ENCODE data around the gene PTPRA.
"Not testable (repeated sequence)": the region's sequence is repeated elsewhere in the genome, so short reads cannot be mapped to it uniquely, and the experiment has no call there.

Gene PTPRA

GRCh38 chr20:3003416-3003815 is 130.1 kb downstream of the PTPRA start:
- DNase-seq (ENCODE audit: low spot score): no peak

- DNase-seq (ENCODE audit: low spot score): no peak
These were observed 137.9 kb downstream of the PTPRA start for GRCh38 chr20:3010985-3011723.

DNA sequence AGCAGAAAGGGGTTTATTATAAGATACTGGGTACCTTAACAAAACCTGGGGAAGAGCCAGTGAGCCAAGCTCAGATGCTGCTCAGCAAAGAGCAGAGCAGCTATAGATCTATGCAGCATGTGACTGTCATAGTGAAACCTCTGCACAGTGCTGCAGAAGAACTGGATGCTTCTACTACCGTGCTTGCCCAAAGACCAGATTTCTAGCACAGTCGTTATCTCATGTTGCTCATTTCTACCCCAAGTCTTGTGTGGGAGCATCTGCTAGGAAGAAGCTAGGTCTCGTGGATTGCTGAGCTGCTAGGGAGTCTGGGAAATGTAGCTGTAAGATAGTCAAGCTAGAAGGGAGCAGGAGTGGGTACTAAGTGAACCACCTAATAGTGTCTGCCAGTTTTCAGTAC is 138.5 kb downstream of the PTPRA start:
- DNase-seq (ENCODE audit: low spot score): no peak

- no peak for DNase-seq (ENCODE audit: low spot score)
These were observed 140.5 kb downstream of the PTPRA start for GRCh38 chr20:3013771-3014170.

GRCh38 chr20:3014179-3014578 is 140.9 kb downstream of the PTPRA start:
- no peak for DNase-seq (ENCODE audit: low spot score)

- DNase-seq (ENCODE audit: low spot score): no peak
These were observed 141.4 kb downstream of the PTPRA start for GRCh38 chr20:3014662-3015061.

- not testable (repeated sequence) for DNase-seq (ENCODE audit: low spot score)
These were observed 142.0 kb downstream of the PTPRA start for GRCh38 chr20:3015302-3015701.

- no peak for DNase-seq (ENCODE audit: low spot score)
These were observed 148.0 kb downstream of the PTPRA start for GRCh38 chr20:3021327-3021726.

DNA sequence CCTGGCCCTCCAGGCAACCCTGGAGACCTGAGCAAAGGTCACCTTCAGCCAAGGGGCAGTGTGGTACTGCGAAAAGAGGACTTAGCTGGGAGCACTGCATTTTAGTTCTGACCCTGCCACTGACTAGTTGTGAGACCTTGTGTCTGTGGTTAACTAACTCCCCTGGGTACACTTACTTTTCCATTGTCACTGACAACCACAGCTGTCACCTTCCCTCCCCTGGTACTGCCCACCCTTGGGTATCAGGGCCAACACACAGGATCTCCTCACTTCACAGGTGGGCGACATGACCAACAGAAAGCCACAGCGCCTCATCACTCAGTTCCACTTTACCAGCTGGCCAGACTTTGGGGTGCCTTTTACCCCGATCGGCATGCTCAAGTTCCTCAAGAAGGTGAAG is 148.5 kb downstream of the PTPRA start:
- DNase-seq (ENCODE audit: low spot score): no peak

GRCh38 chr20:3022559-3023490 is 149.5 kb downstream of the PTPRA start:
- DNase-seq (ENCODE audit: low spot score): not testable (repeated sequence)

DNA sequence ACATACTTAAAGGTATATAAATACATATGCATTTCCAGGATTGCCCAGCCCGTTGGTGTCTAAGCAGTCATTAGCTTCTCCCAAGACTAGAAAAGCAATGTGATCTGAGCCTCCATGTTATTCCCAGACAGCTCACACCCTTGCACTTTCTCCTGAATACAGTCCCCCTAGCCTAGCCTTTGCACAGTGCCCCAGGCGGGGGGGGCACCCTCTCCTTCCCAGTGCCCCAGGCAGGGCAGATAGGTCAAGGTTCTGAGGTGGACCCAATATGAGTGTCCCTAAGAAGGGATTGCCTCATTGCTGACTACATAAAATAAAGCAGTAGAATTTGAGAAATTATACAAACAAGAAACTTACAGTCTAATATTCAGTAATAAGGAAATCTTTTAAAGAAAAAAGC is 154.7 kb downstream of the PTPRA start:
- DNase-seq (ENCODE audit: low spot score): no peak

GRCh38 chr20:3031524-3032147 is 158.4 kb downstream of the PTPRA start:
- no peak for DNase-seq (ENCODE audit: low spot score)

GRCh38 chr20:3032624-3033023 is 159.3 kb downstream of the PTPRA start:
- no peak for DNase-seq (ENCODE audit: low spot score)

DNA sequence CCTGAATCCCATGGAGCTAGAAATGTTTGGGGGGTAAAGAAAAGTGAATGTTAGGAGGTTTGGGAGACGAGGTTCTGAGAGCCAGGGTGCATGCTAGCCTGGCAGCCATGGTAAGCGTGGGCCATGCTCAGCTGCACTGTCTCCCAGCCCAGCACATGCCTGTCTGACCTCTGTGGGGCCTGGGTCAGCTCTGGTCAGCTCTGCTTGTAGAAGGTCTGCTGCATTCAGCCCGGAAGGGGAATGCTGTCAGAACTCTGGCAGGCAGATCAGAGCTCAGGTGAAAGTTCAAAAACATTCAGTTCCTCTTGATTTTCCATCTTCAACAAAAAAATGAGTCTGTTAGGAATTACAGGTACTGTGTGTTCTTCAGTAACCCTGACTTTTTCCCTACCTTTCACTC is 164.4 kb downstream of the PTPRA start:
- DNase-seq (ENCODE audit: low spot score): no peak

DNA sequence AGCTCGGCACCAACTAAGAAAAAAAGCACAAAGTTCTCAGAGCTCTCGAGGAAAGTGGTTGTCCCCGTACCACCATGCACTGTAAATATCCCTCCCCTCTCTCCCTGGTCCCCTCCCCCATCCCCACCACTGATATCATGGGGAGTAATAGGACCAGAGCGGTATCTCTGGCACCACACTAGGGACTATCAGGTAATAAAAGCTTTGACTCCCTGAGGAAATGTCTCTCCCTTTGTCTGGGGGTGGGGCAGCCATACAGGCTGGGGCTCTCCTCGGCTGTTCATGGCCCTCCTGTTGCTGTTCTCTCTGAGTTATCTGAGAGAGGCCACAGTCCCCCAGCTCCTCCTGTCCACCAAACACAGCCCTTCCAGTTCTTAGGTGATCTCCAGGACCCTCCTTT is 165.2 kb downstream of the PTPRA start:
- no peak for DNase-seq (ENCODE audit: low spot score)

GRCh38 chr20:3039426-3039825 is 166.1 kb downstream of the PTPRA start:
- DNase-seq (ENCODE audit: low spot score): no peak

DNA sequence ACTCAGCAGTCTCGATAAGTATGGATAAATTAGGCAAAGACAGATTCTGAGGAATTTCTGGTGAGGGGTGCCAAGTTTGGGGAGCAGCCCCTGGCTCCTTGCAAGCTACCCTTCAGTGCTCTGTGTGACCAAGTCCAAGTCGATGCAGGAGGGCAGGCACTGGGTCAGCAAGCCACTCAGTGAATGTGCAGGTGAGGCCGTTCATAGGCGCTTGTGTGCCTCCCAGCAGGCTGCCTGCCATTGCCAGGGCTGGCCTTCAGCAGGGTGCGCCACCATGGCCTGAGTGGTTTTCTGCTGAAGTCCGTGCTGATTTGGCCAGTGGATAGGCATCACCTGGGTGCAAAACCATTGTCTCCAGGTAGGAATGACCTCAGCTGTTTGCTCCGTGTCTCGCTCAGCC is 166.8 kb downstream of the PTPRA start:
- DNase-seq (ENCODE audit: low spot score): no peak

GRCh38 chr20:3041854-3042409 is 168.7 kb downstream of the PTPRA start:
- no peak for DNase-seq (ENCODE audit: low spot score)

DNA sequence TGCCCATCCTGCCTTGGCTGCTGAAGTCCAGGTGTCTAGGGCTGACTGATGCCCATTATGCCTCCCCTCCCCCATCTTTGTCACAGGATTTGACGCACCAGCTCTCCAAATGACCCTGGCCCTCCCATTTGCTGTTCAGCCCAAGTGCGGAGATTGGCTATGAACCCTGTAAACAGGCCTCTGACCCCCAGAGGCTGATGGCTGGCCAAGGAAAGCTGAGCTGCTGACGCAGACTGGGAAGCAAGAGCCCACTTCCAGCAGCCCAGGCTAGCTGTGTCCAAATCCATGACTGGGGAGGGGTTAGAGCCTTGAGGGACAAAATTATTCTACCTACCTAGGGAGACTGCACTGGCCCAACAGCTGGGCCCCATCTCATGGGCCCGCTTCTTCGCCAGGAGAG is 169.3 kb downstream of the PTPRA start:
- no peak for DNase-seq (ENCODE audit: low spot score)

DNA sequence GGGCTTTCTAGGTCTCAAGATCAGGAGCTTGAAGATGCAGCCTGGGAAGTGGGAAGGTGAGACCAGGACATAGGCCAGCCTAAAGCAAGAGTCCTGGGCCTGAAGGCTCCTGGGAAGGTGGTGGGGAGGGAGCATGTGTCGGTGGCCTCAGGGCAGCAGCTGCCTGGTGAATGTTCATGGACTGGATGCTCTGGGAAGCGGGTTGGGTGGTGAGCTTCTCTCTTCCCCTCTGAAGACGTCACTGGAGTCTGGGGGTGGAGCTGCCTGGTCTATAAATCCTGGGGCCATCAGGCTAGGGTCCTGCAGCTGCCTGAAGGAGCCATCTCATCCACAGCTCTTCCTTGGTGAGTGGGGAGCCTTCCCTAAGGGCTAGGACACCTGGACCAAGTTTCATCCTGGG is 170.0 kb downstream of the PTPRA start, which contains the start of gene GNRH2:
Gene GNRH2 (plus strand): TSS at position 301 of the 400 bp plus-strand sequence. CDS start 793 bp downstream, outside the sequence.
- no peak for DNase-seq (ENCODE audit: low spot score)

DNA sequence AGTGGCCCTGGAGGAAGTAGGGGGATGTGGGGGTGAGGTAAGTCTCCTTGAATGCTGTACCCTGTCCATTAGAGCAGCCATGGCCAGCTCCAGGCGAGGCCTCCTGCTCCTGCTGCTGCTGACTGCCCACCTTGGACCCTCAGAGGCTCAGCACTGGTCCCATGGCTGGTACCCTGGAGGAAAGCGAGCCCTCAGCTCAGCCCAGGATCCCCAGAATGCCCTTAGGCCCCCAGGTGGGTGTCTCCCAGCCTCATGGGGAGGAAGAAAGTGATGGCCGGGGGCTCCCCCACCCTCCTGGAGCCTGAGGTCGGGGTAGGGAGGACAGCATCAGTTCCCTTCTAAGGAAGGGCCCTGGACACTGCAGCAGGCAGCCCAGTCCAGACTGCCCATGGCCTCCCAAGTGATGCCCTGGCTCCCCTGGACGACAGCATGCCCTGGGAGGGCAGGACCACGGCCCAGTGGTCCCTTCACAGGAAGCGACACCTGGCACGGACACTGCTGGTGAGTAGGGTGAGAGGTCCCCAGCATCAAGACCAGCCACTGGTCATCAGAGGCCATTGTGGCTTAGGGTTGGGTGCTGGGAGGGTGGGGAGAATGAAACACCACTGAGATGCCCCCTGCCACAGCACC is 171.2 kb downstream of the PTPRA start:
- DNase-seq (ENCODE audit: low spot score): no peak

Measured in left forelimb (tissue), 1 donor.